KOPT-K1 (cell line): ENCODE measurements around the gene COPG1.

ENCODE experiments used
- H3K27ac ChIP-seq: fragments of 200-600 bp; sonication (generic); 2 replicates; pipeline ENCODE4 v1.5.1; 2016; ENCODE audit warnings: antibody characterized with exemption, mild to moderate bottlenecking, low read depth, low read length; ENCODE audit not compliant: poor library complexity, severe bottlenecking
- H3K36me3 ChIP-seq: fragments of 200-600 bp; sonication (generic); 2 replicates; pipeline ENCODE4 v1.5.1; 2017; ENCODE audit warnings: antibody characterized with exemption, mild to moderate bottlenecking, low read length, moderate library complexity; ENCODE audit not compliant: insufficient read depth
- H3K9me3 ChIP-seq: fragments of 200-600 bp; sonication (generic); 2 replicates; pipeline ENCODE4 v1.5.1; 2017; ENCODE audit warnings: antibody characterized with exemption, low read length, mild to moderate bottlenecking; ENCODE audit not compliant: insufficient read depth, poor library complexity, severe bottlenecking

The COPG1 gene

DNA sequence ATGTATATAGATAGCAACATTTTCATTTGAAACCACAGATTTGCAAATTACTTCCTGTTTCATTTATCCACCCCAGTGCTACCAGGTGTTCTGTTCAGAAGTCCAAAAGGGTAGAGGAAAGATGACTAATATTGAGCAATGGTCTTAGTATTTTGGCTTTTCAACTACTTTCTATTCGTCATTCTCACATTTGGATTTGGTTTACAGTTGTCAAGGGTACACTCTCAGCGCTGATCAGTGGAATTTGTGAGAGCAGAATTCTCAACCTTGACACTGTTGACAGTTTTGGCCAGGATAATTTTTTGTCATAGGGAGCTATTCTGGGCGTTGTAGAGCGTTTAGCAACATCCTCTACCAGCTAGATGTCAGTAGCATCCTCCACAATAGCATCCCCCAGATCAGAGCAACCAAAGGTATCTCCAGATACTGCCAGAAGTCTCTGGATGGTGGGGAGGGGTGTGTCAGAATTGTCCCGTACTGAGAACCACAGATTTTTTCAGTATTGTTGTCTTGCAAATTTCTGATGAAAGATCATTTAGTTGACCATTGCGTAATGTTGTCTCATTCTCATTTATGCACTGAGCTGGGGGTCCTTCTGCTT lies 33.4 kb downstream of the COPG1 start:
- H3K9me3 ChIP-seq = no peaks in the 10 kb centered on the region
- H3K36me3 ChIP-seq = peaks cover 55% of the 10 kb centered on the region
- no peak overlapping the region for H3K27ac ChIP-seq

DNA sequence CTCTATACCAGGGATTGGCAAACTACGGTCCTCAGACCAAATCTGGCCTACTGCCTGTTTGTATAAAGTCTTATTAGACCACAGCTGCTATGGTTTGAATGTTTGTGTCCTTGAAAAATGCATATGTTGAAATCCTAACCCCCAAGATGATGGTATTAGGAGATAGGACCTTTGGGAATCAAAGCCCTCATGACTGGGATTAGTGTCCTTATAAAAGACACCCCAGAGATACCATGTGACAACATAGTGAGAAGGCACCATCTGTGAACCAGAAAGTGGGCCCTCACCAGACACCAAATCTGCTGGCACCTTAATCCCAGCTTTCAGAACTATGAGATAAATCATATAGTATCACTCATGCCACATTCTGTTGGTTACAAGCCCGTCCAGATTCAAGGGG lies 36.7 kb downstream of the COPG1 start:
- Histone ChIP-seq H3K9me3 (no peaks in the 10 kb centered on the region), H3K27ac (no peak overlapping the region), H3K36me3 (peaks cover 84% of the 10 kb centered on the region)

DNA sequence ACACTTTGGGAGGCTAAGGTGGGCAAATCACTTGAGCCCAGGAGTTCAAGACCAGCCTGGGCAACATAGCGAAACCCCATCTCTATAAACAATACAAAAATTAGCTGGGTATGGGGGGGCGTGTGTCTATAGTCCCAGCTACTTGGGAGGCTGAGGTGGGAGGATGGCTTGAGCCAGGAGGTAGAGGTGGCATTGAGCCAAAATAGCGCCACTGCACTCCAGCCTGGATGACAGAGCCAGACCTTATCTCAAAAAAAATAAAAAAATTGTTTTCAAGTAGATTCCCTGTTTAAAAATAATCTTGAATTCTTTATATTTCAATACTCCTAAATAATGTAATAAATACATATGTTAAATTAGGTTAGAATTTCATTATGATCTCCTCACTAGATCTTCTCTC lies 39.0 kb downstream of the COPG1 start:
- Histone ChIP-seq H3K36me3 (peaks cover 94% of the 10 kb centered on the region), H3K9me3 (no peaks in the 10 kb centered on the region), H3K27ac (no peak overlapping the region)

DNA sequence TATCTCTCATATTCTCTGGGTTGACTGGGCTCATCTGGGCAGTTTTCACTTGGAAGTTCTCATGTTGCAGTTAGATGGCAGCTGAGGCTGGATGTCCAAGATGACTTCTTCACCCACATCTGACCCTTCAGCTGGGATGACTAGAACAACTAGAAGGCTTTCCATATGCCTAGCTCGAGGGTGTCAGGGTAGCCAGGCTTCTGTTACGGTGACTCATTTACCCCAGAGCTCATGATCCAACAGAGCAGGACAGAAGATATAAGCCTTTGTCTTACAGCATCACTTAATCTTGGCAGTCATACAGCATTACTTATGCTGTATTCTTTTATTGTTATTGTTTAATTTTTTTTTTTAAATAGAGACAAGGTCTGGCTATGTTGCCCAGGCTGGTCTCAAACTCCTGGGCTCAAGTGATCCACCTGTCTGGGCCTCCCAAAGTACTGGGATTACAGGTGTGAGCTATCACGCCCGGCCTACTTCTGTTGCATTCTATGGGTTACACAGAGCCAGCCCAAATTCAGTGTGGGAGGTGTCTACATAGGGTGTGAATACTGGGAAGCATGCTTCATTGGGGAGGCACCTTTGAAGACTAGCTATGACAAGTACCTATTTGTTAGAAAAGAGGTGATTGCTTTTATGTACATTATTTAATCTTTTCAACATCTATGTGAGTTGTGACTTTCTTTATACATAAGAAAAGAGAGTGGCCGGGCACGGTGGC lies 40.0 kb downstream of the COPG1 start:
- H3K9me3 ChIP-seq = no peaks in the 10 kb centered on the region
- no peak overlapping the region for H3K27ac ChIP-seq
- peaks cover 93% of the 10 kb centered on the region for H3K36me3 ChIP-seq

DNA sequence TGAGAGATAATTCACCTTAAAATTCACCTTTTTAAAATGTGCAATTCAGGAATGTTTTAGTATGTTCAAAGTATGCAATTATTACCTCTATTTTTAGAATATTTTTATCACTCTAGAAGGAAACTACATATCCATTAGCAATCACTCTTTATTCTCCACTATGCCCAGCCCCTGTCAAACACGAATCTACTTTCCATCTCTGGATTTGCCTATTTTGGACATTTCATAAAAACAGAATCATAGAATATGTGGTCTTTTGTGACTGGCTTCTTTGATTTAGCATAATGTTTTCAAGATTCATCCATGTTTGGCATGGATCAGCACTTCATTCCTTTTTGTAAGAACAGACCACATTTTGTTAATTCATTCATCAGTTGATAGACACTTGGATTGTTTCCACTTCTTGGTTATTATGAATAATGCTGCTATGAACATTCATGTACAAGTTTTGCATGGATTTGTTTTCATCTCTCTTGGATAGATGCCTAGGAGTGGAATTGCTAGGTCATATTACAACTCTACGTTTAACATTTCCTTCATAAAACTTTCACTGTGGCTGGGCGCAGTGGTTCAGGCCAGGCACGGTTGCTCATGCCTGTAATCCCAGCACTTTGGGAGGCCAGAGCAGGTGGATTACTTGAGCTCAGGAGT lies 42.0 kb downstream of the COPG1 start:
- H3K36me3 ChIP-seq = peaks cover 97% of the 10 kb centered on the region
- H3K9me3 ChIP-seq = no peaks in the 10 kb centered on the region
- H3K27ac ChIP-seq = no peak overlapping the region

DNA sequence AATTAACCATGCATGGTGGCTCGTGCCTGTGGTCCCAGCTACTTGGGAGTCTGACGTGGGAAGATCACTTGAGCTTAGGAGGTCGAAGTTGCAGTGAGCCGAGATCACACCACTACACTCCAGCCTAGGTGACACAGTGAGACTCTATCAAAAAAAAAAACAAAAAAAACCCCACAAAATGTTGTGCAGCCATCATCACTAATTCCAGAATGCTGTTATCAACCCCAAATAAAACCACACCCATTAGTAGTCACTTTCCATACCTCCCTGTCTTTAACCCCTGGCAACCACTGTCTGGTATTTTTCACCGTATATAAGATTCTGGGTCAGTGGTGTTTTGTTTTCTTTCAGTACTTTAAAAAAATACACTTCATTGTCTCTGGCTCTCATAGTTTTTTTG lies 45.9 kb downstream of the COPG1 start:
- Histone ChIP-seq H3K27ac (no peak overlapping the region), H3K36me3 (peaks cover 93% of the 10 kb centered on the region), H3K9me3 (no peaks in the 10 kb centered on the region)

DNA sequence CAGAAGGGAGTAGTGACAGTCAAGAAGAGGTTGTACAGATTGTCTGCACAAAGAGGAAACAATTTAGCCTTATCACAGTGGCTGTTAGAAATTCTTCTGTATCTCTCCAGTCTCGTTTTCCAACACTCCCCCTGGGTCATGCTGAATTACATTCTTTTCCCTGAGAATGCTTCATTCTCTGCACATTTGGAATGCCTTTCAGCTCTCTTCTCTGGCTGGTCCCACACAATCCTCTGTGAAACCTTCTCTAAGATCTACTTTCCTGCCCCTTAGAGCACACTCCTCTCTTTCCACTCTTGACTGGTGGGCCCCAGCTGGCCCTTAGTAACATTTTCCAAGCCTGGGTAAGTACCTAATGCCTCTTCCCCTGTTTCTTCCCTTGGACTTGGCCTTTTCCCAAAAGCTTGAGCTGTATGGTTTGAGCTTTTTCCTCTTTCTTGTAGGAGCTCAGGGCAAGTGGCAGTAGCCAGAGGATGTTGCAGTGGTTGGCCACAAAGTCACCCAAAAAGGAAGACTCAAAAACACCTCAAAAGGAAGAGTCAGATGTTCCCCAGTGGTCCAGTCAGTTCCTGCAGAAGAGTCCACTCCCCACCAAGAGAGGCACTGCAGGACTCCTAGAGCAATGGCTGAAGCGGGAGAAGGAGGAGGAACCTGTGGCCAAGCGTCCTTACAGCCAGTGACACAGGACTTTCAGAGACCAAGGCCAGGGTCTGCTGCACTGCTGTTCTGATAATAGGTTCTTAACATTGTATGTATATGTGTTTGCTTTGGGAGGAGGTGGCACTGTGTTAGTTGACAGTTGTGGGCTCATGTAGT lies 54.9 kb downstream of the COPG1 start:
- Histone ChIP-seq H3K27ac (no peak overlapping the region), H3K36me3 (peaks cover 74% of the 10 kb centered on the region), H3K9me3 (no peaks in the 10 kb centered on the region)

DNA sequence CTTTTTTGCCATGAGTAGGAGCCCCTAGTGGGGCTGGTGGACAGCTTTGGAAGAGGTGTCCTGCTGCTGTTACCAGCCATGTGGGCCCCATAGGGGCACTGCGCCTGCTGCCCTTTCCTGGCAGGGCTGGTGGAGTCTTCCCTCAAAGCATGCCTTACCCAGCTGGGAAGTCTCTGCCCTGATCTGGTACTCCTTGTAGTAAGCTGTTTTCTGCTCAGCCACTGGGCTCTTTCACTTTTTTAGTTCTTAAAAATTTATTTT lies 55.5 kb downstream of the COPG1 start:
- Histone ChIP-seq H3K9me3 (no peaks in the 10 kb centered on the region), H3K36me3 (peaks cover 69% of the 10 kb centered on the region), H3K27ac (no peak overlapping the region)

DNA sequence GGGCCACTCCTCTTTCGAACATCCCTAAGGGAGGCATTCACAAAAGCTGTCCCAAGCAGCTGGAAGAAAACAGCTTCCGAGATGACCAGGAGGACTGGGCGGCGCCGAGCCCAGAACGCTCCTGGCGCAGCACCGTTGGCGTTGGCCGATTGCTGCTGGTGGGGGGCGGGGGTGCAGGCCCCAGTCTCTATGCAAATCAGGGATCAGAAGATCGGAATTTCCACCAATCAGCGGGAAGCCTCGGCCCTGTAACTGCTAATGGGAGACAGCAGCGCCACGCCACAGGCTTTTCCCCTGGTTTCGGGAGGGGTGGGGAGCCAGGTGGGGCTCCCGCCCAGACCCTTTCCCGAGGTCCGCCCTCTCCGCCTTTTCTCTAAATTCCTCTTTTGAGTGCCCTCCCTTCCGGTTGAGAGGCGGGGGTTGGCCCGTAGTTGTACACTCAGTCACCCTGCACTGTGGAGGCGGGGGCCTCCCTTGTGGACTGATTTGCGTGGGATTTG lies 56.2 kb downstream of the COPG1 start:
- peaks cover 62% of the 10 kb centered on the region for H3K36me3 ChIP-seq
- H3K27ac ChIP-seq = no peak overlapping the region
- no peaks in the 10 kb centered on the region for H3K9me3 ChIP-seq

DNA sequence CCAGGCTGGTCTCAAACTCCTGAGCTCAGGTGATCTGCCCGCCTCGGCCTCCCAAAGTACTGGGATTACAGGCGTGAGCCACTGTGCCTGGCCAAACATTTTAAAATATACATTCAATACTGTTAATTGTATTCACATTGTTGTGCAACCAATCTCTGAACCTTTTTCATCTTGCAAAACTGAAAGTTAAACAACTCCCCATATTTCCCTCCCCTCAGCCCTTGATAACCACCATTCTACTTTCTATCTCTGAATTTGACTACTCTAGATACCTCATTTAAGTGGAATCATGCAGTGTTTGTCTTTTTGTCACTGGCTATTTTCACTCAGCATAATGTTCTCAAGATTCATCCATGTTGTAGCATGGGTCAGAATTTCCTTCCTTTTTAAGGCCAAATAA lies 59.2 kb downstream of the COPG1 start:
- Histone ChIP-seq H3K9me3 (no peaks in the 10 kb centered on the region), H3K27ac (no peak overlapping the region)

DNA sequence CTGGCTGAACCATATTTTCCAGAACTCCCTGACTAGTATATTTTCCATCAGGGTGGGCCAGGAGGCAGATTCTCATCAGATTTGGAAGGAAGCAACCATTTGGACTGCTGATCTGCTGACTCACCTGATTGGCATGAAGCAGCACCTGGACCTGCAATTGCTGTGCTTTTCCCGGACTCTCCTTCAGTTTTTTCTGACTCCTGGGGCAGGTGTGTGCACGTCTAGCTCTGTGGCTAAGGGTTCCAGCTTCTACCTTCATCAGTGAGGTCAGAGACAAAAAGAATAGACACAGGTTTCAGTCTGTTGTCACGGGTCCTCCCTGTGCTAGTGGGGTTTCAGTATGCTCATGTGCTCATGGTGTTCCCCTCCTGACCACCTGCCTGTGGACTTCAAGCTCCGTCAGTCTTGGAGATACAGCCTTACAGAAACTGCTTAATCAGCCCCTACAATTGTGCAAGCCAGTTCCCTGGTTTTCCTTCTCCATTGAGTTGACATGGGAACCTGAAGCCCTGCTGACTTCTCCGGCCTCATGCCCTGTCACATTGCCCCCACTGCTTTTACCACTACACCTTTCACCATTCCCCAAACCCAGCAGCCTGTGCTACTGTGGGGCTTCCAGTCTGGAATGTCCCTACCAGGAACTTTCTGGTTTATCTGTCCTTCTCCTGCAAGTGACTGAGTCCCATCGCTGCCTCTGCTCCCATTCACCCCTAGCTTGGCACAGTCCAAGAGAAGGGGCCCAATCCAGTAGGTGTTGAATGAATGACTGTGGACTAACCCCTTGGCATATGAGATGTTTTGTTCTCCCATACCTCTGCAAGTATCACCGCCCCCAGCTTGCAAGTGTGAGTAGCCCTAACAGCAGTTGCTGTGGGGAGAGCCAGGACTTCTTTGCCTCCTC lies 61.0 kb downstream of the COPG1 start:
- H3K27ac ChIP-seq = no peak overlapping the region
- H3K9me3 ChIP-seq = no peaks in the 10 kb centered on the region
- H3K36me3 ChIP-seq = peaks cover 27% of the 10 kb centered on the region

More for the DNA sequence above, 59.2 kb downstream of the COPG1 start:
- peaks cover 40% of the 10 kb centered on the region for H3K36me3 ChIP-seq

DNA sequence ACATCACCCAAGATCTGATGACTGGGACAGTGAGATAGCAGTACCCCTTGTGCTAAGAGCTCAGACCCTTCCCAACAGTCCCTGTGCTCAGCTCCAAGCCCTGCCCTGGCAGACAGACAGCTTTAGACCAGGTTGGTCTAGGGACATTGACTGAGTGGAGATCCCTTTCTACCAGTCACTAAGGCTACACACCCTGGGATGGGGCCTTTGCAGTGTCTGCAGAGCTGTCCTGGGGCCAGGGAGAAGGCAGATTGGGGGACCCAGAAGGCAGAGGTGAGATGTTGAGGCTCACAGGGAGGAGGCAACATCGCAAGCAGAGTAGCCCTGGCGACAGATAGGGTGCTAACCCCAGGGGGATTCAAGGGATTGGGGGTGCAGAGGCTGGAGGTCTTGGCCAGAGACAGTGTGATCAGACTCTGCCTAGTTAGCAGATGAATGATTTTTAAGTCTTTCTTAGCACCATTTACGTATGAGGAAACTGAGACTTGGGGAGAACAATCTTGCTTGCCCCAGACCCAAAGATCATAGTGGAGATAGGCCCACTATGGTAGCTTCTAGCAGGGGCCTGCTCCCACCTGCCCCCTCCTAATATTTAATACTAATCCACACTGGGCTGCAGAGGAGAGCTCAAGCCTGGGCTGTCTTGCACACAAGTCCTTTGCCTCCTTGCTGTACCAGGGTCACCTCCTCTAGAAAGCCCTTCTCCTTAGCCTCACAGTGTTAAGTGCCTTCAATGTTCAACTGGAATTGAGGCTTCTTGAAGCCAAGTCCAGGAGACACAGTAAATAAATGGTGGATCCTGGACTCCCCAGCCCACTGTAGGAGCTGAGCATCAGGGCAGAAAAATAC lies 61.9 kb downstream of the COPG1 start:
- no peak overlapping the region for H3K27ac ChIP-seq

DNA sequence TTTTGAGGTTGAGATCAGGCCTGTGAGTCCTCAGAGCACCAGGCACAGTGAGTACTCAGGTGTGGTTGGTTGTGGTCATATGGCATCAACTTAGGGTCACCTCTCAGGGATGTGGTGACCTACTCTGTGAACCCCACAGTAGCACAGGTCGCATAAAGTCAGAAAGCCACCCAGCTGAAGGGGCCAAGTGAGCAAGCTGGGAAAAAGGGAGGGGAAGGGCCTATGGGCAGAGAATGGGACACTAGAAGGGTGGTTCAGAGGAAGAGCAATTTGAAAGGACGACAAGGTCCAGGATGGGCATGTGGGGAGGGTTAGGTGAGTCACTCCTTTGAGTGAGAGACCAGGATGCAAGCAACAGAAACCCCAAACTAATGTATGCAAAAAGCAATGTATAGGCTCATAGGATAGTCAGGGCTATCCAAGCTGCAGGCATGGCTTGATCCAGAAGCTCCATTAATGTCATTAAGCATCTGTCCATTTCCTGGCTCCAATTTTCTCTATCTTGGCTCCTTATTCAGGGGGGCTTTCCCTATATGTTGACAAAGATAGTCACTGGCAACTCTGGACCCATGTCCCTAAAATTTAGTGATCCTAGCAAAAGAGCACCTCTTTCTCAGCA lies 62.7 kb downstream of the COPG1 start:
- Histone ChIP-seq H3K36me3 (peaks cover 9% of the 10 kb centered on the region; the same call in 1 of the 2 replicates), H3K27ac (no peak overlapping the region), H3K9me3 (no peaks in the 10 kb centered on the region)

More for the DNA sequence above, 61.9 kb downstream of the COPG1 start:
- Histone ChIP-seq H3K9me3 (no peaks in the 10 kb centered on the region), H3K36me3 (peaks cover 18% of the 10 kb centered on the region)
